ENCODE results near the gene ADH5. TPM values are rescaled to one million over a fixed set of nuclear protein-coding genes. Genes with fewer than 3 reads are reported as not detected.

ADH5 gene
- total and polyA plus RNA-seq, 9 donors = 79.5 to 227 (median 161) TPM

DNA sequence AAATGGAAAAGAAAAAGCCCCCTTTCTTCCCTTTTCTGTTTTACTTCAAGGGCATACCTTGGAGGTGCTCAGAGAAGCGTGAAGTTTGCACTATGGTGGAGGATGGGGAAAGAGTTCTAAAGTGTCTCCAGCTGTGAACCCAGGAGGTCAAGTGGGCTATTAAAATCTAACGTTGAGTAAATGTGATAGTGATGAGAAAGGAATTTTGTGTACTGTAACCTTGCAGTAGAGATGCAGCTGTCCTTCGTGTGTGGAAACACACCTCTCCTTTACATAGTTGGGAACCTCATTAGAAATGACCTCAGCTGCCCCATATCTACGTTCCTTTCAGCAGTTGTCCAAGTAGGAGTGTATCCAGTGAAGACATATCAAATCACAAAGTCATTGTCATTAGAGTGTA, 26.5 kb downstream of the ADH5 start:
- no peak for DNase-seq
- no peaks in the 10 kb centered on the region for H3K9me3 ChIP-seq
- H3K27me3 ChIP-seq = no peaks in the 10 kb centered on the region
- 49 to 58% (median 50%) methylated on average over 4 of the region's 4 CpGs for WGBS, 3 donors
- TF ChIP-seq EP300 (IDR thresholded peaks at IDR 0.05) (no peak), POLR2A (IDR thresholded peaks at IDR 0.05) (no peak), CTCF (IDR thresholded peaks at IDR 0.05) (no peak)
- intact Hi-C loops (cut with DNase I) = no loop called here
- H3K4me3 ChIP-seq = no peak overlapping the region
- H3K27ac ChIP-seq = no peak overlapping the region
- no peaks in the 10 kb centered on the region for H3K36me3 ChIP-seq
- H3K4me1 ChIP-seq (ENCODE audit: insufficient read depth) = no peaks in the 10 kb centered on the region

DNA sequence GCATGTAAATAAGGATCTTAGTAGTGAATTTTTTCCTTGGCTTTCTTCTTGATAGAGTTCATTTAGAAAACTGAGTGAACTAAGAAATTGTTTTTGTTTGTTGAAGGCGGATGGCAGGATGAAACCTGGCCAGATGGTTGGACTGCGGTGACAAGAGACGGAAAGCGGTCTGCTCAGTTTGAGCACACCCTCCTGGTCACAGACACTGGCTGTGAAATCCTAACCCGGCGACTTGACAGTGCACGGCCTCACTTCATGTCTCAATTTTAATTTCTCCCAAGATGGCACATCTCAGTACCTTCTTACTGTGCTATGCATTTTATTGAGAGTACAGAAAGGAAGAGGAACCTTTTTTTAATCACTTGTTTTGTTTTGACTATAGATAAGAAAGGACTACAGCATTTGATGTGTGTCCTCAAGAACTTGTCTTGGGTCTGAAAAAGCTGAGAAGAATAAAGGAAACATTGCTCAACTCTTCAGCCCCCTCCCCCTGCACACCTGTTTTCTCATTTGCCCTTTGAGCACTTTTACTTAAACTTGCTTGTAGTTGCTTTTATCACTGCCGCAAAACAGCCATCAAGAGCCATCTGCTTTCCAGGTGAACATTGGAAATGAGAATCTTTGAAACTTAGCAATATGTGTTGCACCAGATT, 27.4 kb downstream of the ADH5 start:
- DNase-seq = no peak
- Histone ChIP-seq H3K4me3 (no peak overlapping the region), H3K9me3 (no peaks in the 10 kb centered on the region), H3K27ac (no peak overlapping the region), H3K36me3 (no peaks in the 10 kb centered on the region), H3K4me1 (ENCODE audit: insufficient read depth) (no peaks in the 10 kb centered on the region), H3K27me3 (no peaks in the 10 kb centered on the region)
- no peak for TF ChIP-seq CTCF (IDR thresholded peaks at IDR 0.05)
- intact Hi-C loops (cut with DNase I) = no loop called here
- 94 to 95% (median 94%) methylated on average over 8 of the region's 8 CpGs for WGBS, 3 donors

GRCh38 chr4:99059550-99059949, 29.0 kb downstream of the ADH5 start:
- Histone ChIP-seq H3K36me3 (no peaks in the 10 kb centered on the region), H3K9me3 (no peaks in the 10 kb centered on the region), H3K4me1 (ENCODE audit: insufficient read depth) (no peaks in the 10 kb centered on the region), H3K4me3 (no peak overlapping the region), H3K27ac (no peak overlapping the region), H3K27me3 (no peaks in the 10 kb centered on the region)
- TF ChIP-seq CTCF (IDR thresholded peaks at IDR 0.05) = no peak
- TF ChIP-seq EP300 (IDR thresholded peaks at IDR 0.05) = no peak
- no peak for TF ChIP-seq POLR2A (IDR thresholded peaks at IDR 0.05)
- DNase-seq = no peak
- intact Hi-C loops (cut with DNase I) = loop anchor here in 1 of 4 donors (5.0 to 10.0 kb wide), 2 partner anchors 62 to 595 kb away; partner anchors contain the start of gene METAP1
- whole genome bisulfite sequencing, 3 donors = 94 to 98% (median 96%) methylated on average over 1 of the region's 1 CpG

DNA sequence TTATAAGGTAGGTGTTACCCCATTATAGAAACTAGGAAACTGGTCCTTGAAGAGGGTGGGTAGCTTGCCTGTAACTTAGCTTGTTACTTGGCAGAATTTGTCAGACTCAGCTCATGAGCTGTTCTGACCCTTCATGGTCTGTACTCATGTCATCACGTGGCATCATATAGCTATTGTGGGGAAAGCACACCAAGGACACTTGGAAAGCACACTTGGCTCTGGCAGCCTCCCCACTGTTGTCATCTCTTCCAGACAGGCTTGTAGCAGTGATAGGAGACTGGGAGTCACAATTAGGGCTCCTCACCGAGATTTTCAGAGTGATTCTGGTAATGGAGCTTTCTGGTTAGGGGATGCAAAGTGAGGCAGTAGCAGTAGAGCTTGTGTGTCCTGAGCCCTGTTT, 30.4 kb downstream of the ADH5 start:
- WGBS, 3 donors = 90 to 94% (median 93%) methylated on average over 2 of the region's 2 CpGs
- H3K27me3 ChIP-seq = no peaks in the 10 kb centered on the region
- no peak for DNase-seq
- intact Hi-C loops (cut with DNase I) = loop anchor here in 1 of 4 donors (5.0 to 10.0 kb wide), 2 partner anchors 61 to 593 kb away; partner anchors contain the start of gene METAP1
- H3K36me3 ChIP-seq = no peaks in the 10 kb centered on the region
- no peaks in the 10 kb centered on the region for H3K9me3 ChIP-seq
- no peak overlapping the region for H3K4me3 ChIP-seq
- no peak for TF ChIP-seq EP300 (IDR thresholded peaks at IDR 0.05)
- TF ChIP-seq POLR2A (IDR thresholded peaks at IDR 0.05) = no peak
- no peaks in the 10 kb centered on the region for H3K4me1 ChIP-seq (ENCODE audit: insufficient read depth)
- no peak overlapping the region for H3K27ac ChIP-seq

- TF ChIP-seq POLR2A (IDR thresholded peaks at IDR 0.05) (no peak), EP300 (IDR thresholded peaks at IDR 0.05) (no peak), CTCF (IDR thresholded peaks at IDR 0.05) (no peak)
- Histone ChIP-seq H3K27ac (no peak overlapping the region), H3K4me3 (no peak overlapping the region), H3K27me3 (no peaks in the 10 kb centered on the region), H3K4me1 (ENCODE audit: insufficient read depth) (no peaks in the 10 kb centered on the region), H3K9me3 (no peaks in the 10 kb centered on the region), H3K36me3 (no peaks in the 10 kb centered on the region)
- WGBS, 3 donors = 86 to 89% (median 87%) methylated on average over 3 of the region's 3 CpGs
- no peak for DNase-seq
- intact Hi-C loops (cut with DNase I) = loop anchor here in 1 of 4 donors (2.0 to 10.0 kb wide), 2 partner anchors 114 to 590 kb away; no protein-coding TSS in a partner anchor
Observed at GRCh38 chr4:99054428-99054994, 34.1 kb downstream of the ADH5 start.
